H1 (cell line): Measurements from ENCODE around the gene ICAM2. TPM values are rescaled to one million over a fixed set of nuclear protein-coding genes. Genes with fewer than 3 reads are reported as not detected.

Source experiments
- CTCF ChIA-PET: fragments of 300-600 bp; sonication (Branson Sonifier 250); formaldehyde crosslinking; loops from one replicate; lab custom pipeline; 2021; ENCODE audit not compliant: partially characterized antibody; lab: Charles Lee
- POLR2A ChIA-PET: fragments of 300-600 bp; sonication (Branson Sonifier 250); formaldehyde crosslinking; loops from one replicate; lab custom pipeline; 2021; ENCODE audit warnings: inconsistent platforms; ENCODE audit not compliant: partially characterized antibody; lab: Charles Lee
- DNase-seq, 2 experiments: peaks; one replicate each; pipeline versions ENCODE4 v3.0.0 to v3.0.0-alpha.2; 2010 to 2022; ENCODE audit warnings: low spot score in 2 of 2, low read depth in 1 of 2, mixed read lengths in 1 of 2
- FAIRE-seq: peaks from 2 replicates; lab custom pipeline; 2011; peaks lifted over from hg19 to GRCh38; lab: Jason Lieb, UNC
- H2AFZ ChIP-seq: 2 replicates; pipeline ENCODE4 v1.8.1; 2012; ENCODE audit warnings: low read length, inconsistent platforms
- H2AK5ac ChIP-seq: 2 replicates; pipeline ENCODE4 v1.6.1; 2013; ENCODE audit warnings: low read depth, low read length
- H2BK120ac ChIP-seq: replicated peaks from 2 replicates; pipeline ENCODE3; 2013; ENCODE audit warnings: low read depth, low read length, inconsistent platforms
- H2BK12ac ChIP-seq: 2 replicates; pipeline ENCODE4 v1.6.1; 2013; ENCODE audit warnings: low read depth, low read length
- H2BK15ac ChIP-seq: 2 replicates; pipeline ENCODE4 v1.6.1; 2013; ENCODE audit warnings: low read length
- H2BK20ac ChIP-seq: 2 replicates; pipeline ENCODE4 v1.6.1; 2013; ENCODE audit warnings: low read length
- H2BK5ac ChIP-seq: 2 replicates; pipeline ENCODE4 v1.6.1; 2013; ENCODE audit warnings: low read depth, low read length
- H3K14ac ChIP-seq: 2 replicates; pipeline ENCODE4 v1.6.1; 2013; ENCODE audit warnings: inconsistent platforms; ENCODE audit not compliant: insufficient read length
- H3K18ac ChIP-seq: 2 replicates; pipeline ENCODE4 v1.6.1; 2013; ENCODE audit warnings: low read length; ENCODE audit errors: extremely low read depth
- H3K23ac ChIP-seq: 2 replicates; pipeline ENCODE4 v1.6.1; 2013; ENCODE audit warnings: inconsistent platforms; ENCODE audit not compliant: insufficient read length
- H3K23me2 ChIP-seq: 2 replicates; pipeline ENCODE4 v1.6.1; 2013; ENCODE audit warnings: low read depth, low read length
- H3K27ac ChIP-seq: 2 replicates; pipeline ENCODE4 v1.6.1; 2011; ENCODE audit warnings: low read depth, low read length, inconsistent platforms
- H3K27me3 ChIP-seq, 4 experiments: replicated peaks in 1 of 4; 1 replicate in 1 of 4; 2 replicates in 3 of 4; pipeline versions ENCODE4 v1.6.1 to v1.8.1; 2011 to 2013; ENCODE audit warnings: low read length in 3 of 4, mild to moderate bottlenecking in 3 of 4, inconsistent platforms in 2 of 4, mixed read lengths in 2 of 4, moderate library complexity in 1 of 4; ENCODE audit not compliant: control insufficient read depth in 3 of 4, insufficient read depth in 3 of 4; ENCODE audit errors: extremely low read depth in 1 of 4
- H3K36me3 ChIP-seq, 4 experiments: 2 replicates each; pipeline versions ENCODE4 v1.6.1 to v1.8.1; 2011 to 2013; ENCODE audit warnings: mild to moderate bottlenecking in 4 of 4, low read length in 3 of 4, moderate library complexity in 2 of 4, control low read depth in 1 of 4, inconsistent platforms in 1 of 4; ENCODE audit not compliant: insufficient read depth in 4 of 4, control insufficient read depth in 2 of 4
- H3K4ac ChIP-seq: replicated peaks from 2 replicates; pipeline ENCODE3; 2013; ENCODE audit warnings: low read length, low read depth, mixed read lengths, inconsistent platforms; ENCODE audit not compliant: insufficient read length
- H3K4me1 ChIP-seq, 4 experiments: replicated peaks in 1 of 4; 1 replicate in 1 of 4; 2 replicates in 3 of 4; pipeline versions ENCODE4 v1.6.1 to v1.8.1; 2011 to 2013; ENCODE audit warnings: low read length in 3 of 4, inconsistent platforms in 2 of 4, mixed read lengths in 1 of 4; ENCODE audit not compliant: insufficient read depth in 4 of 4, control insufficient read depth in 3 of 4
- H3K4me2 ChIP-seq, 2 experiments: 2 replicates each; pipeline versions ENCODE4 v1.6.1 to v1.8.1; 2011 to 2013; ENCODE audit warnings: low read depth in 2 of 2, low read length in 2 of 2, control low read depth in 1 of 2, inconsistent platforms in 1 of 2, mild to moderate bottlenecking in 1 of 2; ENCODE audit not compliant: insufficient read depth in 1 of 2
- H3K4me3 ChIP-seq, 4 experiments: fragments of 200-600, 300-600 bp in 1 of 4; sonication (generic), shearing (Covaris generic), sonication (Bioruptor Twin) in 1 of 4; 2 replicates each; pipeline versions ENCODE4 v1.5.1 to v1.8.1; 2011 to 2016; ENCODE audit warnings: low read length in 4 of 4, low read depth in 3 of 4, control low read depth in 2 of 4, inconsistent platforms in 2 of 4, mild to moderate bottlenecking in 2 of 4, mixed read lengths in 1 of 4, moderate library complexity in 1 of 4; ENCODE audit not compliant: insufficient read depth in 2 of 4; ENCODE audit errors: extremely low read depth in 1 of 4
- H3K56ac ChIP-seq: replicated peaks from 2 replicates; pipeline ENCODE3; 2013; ENCODE audit warnings: low read depth, mild to moderate bottlenecking, mixed read lengths, low read length, inconsistent platforms; ENCODE audit not compliant: insufficient read length
- H3K79me1 ChIP-seq: 2 replicates; pipeline ENCODE4 v1.6.1; 2013; ENCODE audit warnings: low read depth, low read length, control low read depth
- H3K79me2 ChIP-seq, 2 experiments: 2 replicates each; pipeline versions ENCODE4 v1.6.1 to v1.8.1; 2012 to 2013; ENCODE audit warnings: low read length in 2 of 2, mild to moderate bottlenecking in 2 of 2, inconsistent platforms in 1 of 2; ENCODE audit not compliant: insufficient read depth in 2 of 2, control insufficient read depth in 1 of 2
- H3K9ac ChIP-seq, 4 experiments: replicated peaks in 1 of 4; 1 replicate in 1 of 4; 2 replicates in 3 of 4; pipeline versions ENCODE4 v1.6.1 to v1.8.1; 2011 to 2013; ENCODE audit warnings: low read depth in 3 of 4, low read length in 3 of 4, control low read depth in 2 of 4, mild to moderate bottlenecking in 2 of 4, moderate library complexity in 2 of 4, inconsistent platforms in 1 of 4; ENCODE audit errors: extremely low read depth in 1 of 4
- H3K9me3 ChIP-seq, 2 experiments: 2 replicates each; pipeline versions ENCODE4 v1.6.1 to v1.8.1; 2012 to 2013; ENCODE audit warnings: mild to moderate bottlenecking in 2 of 2, moderate library complexity in 2 of 2, control low read depth in 1 of 2, inconsistent platforms in 1 of 2, low read depth in 1 of 2, low read length in 1 of 2, mixed read lengths in 1 of 2; ENCODE audit not compliant: insufficient read depth in 2 of 2
- H4K20me1 ChIP-seq, 2 experiments: replicated peaks in 1 of 2; 2 replicates each; pipeline versions ENCODE3 to v1.8.1; 2011 to 2013; ENCODE audit warnings: inconsistent platforms in 2 of 2, low read length in 2 of 2, mild to moderate bottlenecking in 1 of 2; ENCODE audit not compliant: insufficient read depth in 2 of 2, control insufficient read depth in 1 of 2
- H4K5ac ChIP-seq: 2 replicates; pipeline ENCODE4 v1.6.1; 2013; ENCODE audit warnings: low read length, low read depth, mixed read lengths, inconsistent platforms; ENCODE audit not compliant: insufficient read length
- H4K8ac ChIP-seq: 2 replicates; pipeline ENCODE4 v1.8.0; 2013; ENCODE audit warnings: mild to moderate bottlenecking, moderate library complexity, low read length, inconsistent platforms; ENCODE audit not compliant: insufficient read depth; ENCODE audit errors: extremely low read depth
- H4K91ac ChIP-seq: replicated peaks from 2 replicates; pipeline ENCODE3; 2013; ENCODE audit warnings: low read length, mixed read lengths, inconsistent platforms; ENCODE audit not compliant: insufficient read length
- BCL11A ChIP-seq, 2 experiments: IDR thresholded peaks; one replicate each; pipeline ENCODE4 v1.6.1; 2011; ENCODE audit warnings: low read depth in 2 of 2, low read length in 2 of 2, mild to moderate bottlenecking in 2 of 2
- CBX8 ChIP-seq: fragments of 300-800, 300-1000 bp; sonication (generic); IDR thresholded peaks from 2 replicates; pipeline ENCODE4 v1.7.1; 2016; ENCODE audit warnings: low read depth, low read length, borderline replicate concordance
- CTBP2 ChIP-seq: IDR thresholded peaks from 2 replicates; pipeline ENCODE4 v1.7.0; 2011; ENCODE audit warnings: borderline replicate concordance, mild to moderate bottlenecking, moderate library complexity, mixed read lengths, low read length; ENCODE audit not compliant: insufficient read depth, insufficient read length
- EGR1 ChIP-seq: IDR thresholded peaks from 2 replicates; pipeline ENCODE4 v1.6.1; 2011; ENCODE audit warnings: low read depth, low read length, borderline replicate concordance
- FOSL1 ChIP-seq: IDR thresholded peaks from 2 replicates; pipeline ENCODE4 v1.6.1; 2011; ENCODE audit warnings: mild to moderate bottlenecking, low read depth, low read length, moderate library complexity; ENCODE audit not compliant: insufficient read depth
- HDAC6 ChIP-seq: IDR thresholded peaks from one replicate; pipeline ENCODE4 v1.7.1; 2012; ENCODE audit warnings: low read depth, mild to moderate bottlenecking, inconsistent platforms, low read length, moderate library complexity
- JUN ChIP-seq: IDR thresholded peaks from 2 replicates; pipeline ENCODE4 v1.6.1; 2011; ENCODE audit warnings: low read depth, mild to moderate bottlenecking, improper control_type of control experiment, low read length
- POLR2A ChIP-seq, 2 experiments: IDR thresholded peaks; 1 replicate in 1 of 2; 2 replicates in 1 of 2; pipeline ENCODE4 v1.6.1; 2011; ENCODE audit warnings: low read depth in 2 of 2, low read length in 2 of 2, mild to moderate bottlenecking in 2 of 2; ENCODE audit errors: control extremely low read depth in 1 of 2
- RBBP5 ChIP-seq: IDR thresholded peaks from 2 replicates; pipeline ENCODE4 v1.7.1; 2012; ENCODE audit warnings: low read depth, mild to moderate bottlenecking, inconsistent platforms, low read length, moderate library complexity, borderline replicate concordance
- RNF2 ChIP-seq: fragments of 200-900, 300-1000 bp; sonication (generic); IDR thresholded peaks from 2 replicates; pipeline ENCODE4 v1.7.1; 2016; ENCODE audit warnings: borderline replicate concordance, low read depth, mild to moderate bottlenecking, antibody characterized with exemption, low read length; ENCODE audit not compliant: poor library complexity, severe bottlenecking; ENCODE audit errors: missing control alignments
- RXRA ChIP-seq: IDR thresholded peaks from 2 replicates; pipeline ENCODE4 v1.6.1; 2011; ENCODE audit warnings: low read depth, mild to moderate bottlenecking, low read length, moderate library complexity; ENCODE audit not compliant: insufficient read depth
- TCF12 ChIP-seq: IDR thresholded peaks from 2 replicates; pipeline ENCODE4 v1.6.1; 2011; ENCODE audit warnings: low read depth, mild to moderate bottlenecking, low read length
- TEAD4 ChIP-seq: IDR thresholded peaks from 2 replicates; pipeline ENCODE4 v1.6.1; 2012; ENCODE audit warnings: low read depth, low read length, inconsistent platforms, mixed read lengths
- WGBS, 2 experiments: shearing (Covaris generic) in 1 of 2; methylation state at CpG; one replicate each; pipeline versions ENCODE4 v1.1.6 to v1.1.7; 2013 to 2015; ENCODE audit warnings: low lambda C conversion rate in 2 of 2, mixed read lengths in 2 of 2, inconsistent platforms in 1 of 2, low coverage in 1 of 2, missing lambda C conversion rate in 1 of 2; ENCODE audit not compliant: insufficient replicate concordance in 2 of 2, insufficient coverage in 1 of 2, insufficient read length in 1 of 2; ENCODE audit errors: extremely low coverage in 1 of 2, missing lambda C conversion rate in 1 of 2; 5-methylcytosine and 5-hydroxymethylcytosine counted together
- polyA plus RNA-seq, 7 experiments: library from polyadenylated mRNA; depleted of rRNA in 3 of 7; stranded (reverse) in 5 of 7; unstranded in 2 of 7; fragments of >200 nt in 5 of 7; fragments of 200-250 nt in 2 of 7; gene quantifications; 1 replicate in 5 of 7; 2 replicates in 1 of 7; 4 replicates in 1 of 7; pipeline versions ENCODE4 v1.2.1 to v1.2.3, GENCODE V29; 2011 to 2013; ENCODE audit warnings: missing spikeins in 2 of 7, mixed read lengths in 2 of 7
- total RNA-seq: library from RNA; stranded (reverse); fragmentation: NEBNext Ultra II Directional; extraction: Animal tissue kit (Norgen Biotek cat#: 25700); gene quantifications from 2 replicates; pipeline ENCODE4 v1.2.1, GENCODE V29; 2021
- TF ChIP-seq, protein P1 (sequence below): IDR thresholded peaks from 2 replicates; pipeline ENCODE4 v1.6.1; 2012; ENCODE audit warnings: inconsistent platforms

ICAM2 gene
- total and polyA plus RNA-seq, 2 of the 8 experiments (the other 6 are each of a cell fraction or from before 2014, with no cell fraction given), result 0.45 to 0.63 TPM

DNA sequence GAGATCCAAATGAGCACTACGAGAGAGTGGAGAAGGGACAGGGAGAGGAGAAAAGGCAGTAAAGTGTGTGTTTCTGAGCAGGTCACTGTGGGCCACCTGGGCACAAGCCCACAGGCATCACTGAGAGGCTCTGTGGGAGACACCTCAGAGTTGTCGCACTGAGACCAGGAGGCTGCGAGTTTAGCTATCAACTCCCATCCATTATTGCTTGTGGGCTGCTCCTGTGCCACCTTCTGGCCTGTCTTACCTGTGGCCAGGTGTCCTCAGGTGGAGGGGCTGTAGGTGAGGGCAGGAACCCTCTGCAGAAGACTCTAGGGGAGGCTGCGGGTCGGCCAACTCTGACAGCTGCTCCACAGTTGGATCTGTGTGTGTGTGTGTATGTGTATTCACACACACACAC lies 24.8 kb downstream of the ICAM2 start:
- Histone ChIP-seq H3K4me1 (peaks cover 3 to 14% (median 4%) of the 10 kb centered on the region in 4 experiments), H4K91ac (no peak overlapping the region), H3K79me2 (no peaks in the 10 kb centered on the region), H3K9me3 (no peaks in the 10 kb centered on the region), H4K5ac (no peak overlapping the region), H3K36me3 (no peaks in the 10 kb centered on the region), H2BK12ac (no peak overlapping the region), H3K14ac (no peak overlapping the region), H3K4me3 (no peak overlapping the region), H3K4ac (no peak overlapping the region), H3K4me2 (no peak overlapping the region), H2BK5ac (no peak overlapping the region), H3K27ac (no peak overlapping the region), H2BK15ac (no peak overlapping the region), H2BK120ac (no peak overlapping the region), H3K23ac (no peak overlapping the region), H3K9ac (no peak overlapping the region), H3K27me3 (peaks cover 0 to 28% (median 18%) of the 10 kb centered on the region in 4 experiments; a peak in 5 of 7 replicates), H3K79me1 (no peaks in the 10 kb centered on the region), H2BK20ac (no peak overlapping the region), H3K23me2 (peaks cover 12% of the 10 kb centered on the region; the same call in 1 of the 2 replicates), H3K18ac (no peak overlapping the region), H4K8ac (no peak overlapping the region), H3K56ac (no peak overlapping the region), H2AK5ac (no peak overlapping the region), H2AFZ (no peak overlapping the region), H4K20me1 (peaks cover 0 to 5% of the 10 kb centered on the region in 2 experiments)
- CTCF ChIA-PET, result interaction anchor here (1.2 to 4.9 kb wide), 6 partner anchors 9 to 84 kb away, joined by 3 to 25 read pairs (median 8); partner anchors contain the start of gene CSHL1
- FAIRE-seq (no peak), DNase-seq (no peak)
- POLR2A ChIA-PET, result no interaction called here
- 98% methylated on average over 5 of the region's 5 CpGs; no CpG with 5 or more reads in 1 of the 2 experiments for WGBS, 2 experiments
- TF ChIP-seq BCL11A (IDR thresholded peaks at IDR 0.05; ENCODE audit: low read depth in 2 of 2, low read length in 2 of 2), result no peak
- TF ChIP-seq TCF12, result no peak
- TF ChIP-seq, protein P1, sequence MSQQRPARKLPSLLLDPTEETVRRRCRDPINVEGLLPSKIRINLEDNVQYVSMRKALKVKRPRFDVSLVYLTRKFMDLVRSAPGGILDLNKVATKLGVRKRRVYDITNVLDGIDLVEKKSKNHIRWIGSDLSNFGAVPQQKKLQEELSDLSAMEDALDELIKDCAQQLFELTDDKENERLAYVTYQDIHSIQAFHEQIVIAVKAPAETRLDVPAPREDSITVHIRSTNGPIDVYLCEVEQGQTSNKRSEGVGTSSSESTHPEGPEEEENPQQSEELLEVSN, result no peak
- TF ChIP-seq TEAD4, result no peak
- no peak for TF ChIP-seq POLR2A (IDR thresholded peaks at IDR 0.05; ENCODE audit: control extremely low read depth in 1 of 2, low read depth in 2 of 2, low read length in 2 of 2)
- no peak for TF ChIP-seq JUN
- no peak for TF ChIP-seq RNF2
- TF ChIP-seq CTBP2, result no peak
- no peak for TF ChIP-seq CBX8
- TF ChIP-seq RBBP5, result no peak
- no peak for TF ChIP-seq HDAC6
- TF ChIP-seq FOSL1, result no peak
- TF ChIP-seq EGR1, result no peak
- TF ChIP-seq RXRA, result no peak
